ENCODE results near the gene AFF2. TPM values are rescaled to one million over a fixed set of nuclear protein-coding genes. Genes with fewer than 3 reads are reported as not detected.

AFF2 gene
- total RNA-seq, 4 donors from 2014 or later = 0.43 to 7.9 (median 4.3) TPM

DNA sequence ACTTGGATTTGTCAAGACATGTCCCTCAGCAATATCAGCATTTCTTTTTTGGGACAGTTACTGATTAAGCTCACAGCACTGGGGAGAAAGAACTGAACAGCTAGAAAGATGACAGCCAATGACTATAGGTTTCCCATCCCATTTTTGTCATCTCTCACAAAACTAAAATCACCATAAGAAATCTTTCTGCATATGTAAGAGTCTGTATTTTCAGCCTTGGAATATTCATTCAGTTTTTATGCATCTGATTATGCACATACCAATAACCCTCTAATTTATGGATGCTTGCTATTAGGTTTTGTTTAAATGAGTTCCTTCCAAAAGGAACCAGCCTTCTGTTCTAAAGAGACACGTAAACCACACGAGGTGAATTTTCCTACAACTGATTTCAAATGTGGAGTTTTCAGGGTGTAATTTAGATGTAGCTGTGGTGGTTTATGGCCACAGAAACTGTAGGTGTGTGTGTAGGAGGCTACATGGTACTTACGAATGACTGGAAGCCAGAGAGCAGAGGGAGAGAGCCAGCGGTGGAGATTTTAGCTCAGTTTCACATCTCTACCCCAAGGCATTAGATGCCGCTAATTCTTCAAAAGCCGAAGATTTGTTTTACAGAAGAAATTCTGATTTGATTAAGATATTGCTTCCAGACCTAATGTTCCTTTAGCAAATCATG, 55.3 kb downstream of the AFF2 start:
- DNase-seq = no peak
- no peak overlapping the region for H3K27ac ChIP-seq
- no peaks in the 10 kb centered on the region for H3K9me3 ChIP-seq
- no peak overlapping the region for H3K4me3 ChIP-seq
- intact Hi-C loops (cut with DNase I; ENCODE audit: low total_unique reads) = no loop called here
- no peak for TF ChIP-seq POLR2A (IDR thresholded peaks at IDR 0.05)
- no peak for TF ChIP-seq CTCF (IDR thresholded peaks at IDR 0.05)
- no peaks in the 10 kb centered on the region for H3K36me3 ChIP-seq
- H3K4me1 ChIP-seq = no peaks in the 10 kb centered on the region
- no peaks in the 10 kb centered on the region for H3K27me3 ChIP-seq

- Histone ChIP-seq H3K36me3 (no peaks in the 10 kb centered on the region), H3K4me3 (no peak overlapping the region), H3K4me1 (no peaks in the 10 kb centered on the region), H3K27me3 (no peaks in the 10 kb centered on the region), H3K27ac (no peak overlapping the region), H3K9me3 (no peaks in the 10 kb centered on the region)
- intact Hi-C loops (cut with DNase I; ENCODE audit: low total_unique reads) = no loop called here
- no peak for DNase-seq
- TF ChIP-seq CTCF (IDR thresholded peaks at IDR 0.05) (no peak), POLR2A (IDR thresholded peaks at IDR 0.05) (no peak)
Measured at GRCh38 chrX:148556498-148556897, 56.1 kb downstream of the AFF2 start.

DNA sequence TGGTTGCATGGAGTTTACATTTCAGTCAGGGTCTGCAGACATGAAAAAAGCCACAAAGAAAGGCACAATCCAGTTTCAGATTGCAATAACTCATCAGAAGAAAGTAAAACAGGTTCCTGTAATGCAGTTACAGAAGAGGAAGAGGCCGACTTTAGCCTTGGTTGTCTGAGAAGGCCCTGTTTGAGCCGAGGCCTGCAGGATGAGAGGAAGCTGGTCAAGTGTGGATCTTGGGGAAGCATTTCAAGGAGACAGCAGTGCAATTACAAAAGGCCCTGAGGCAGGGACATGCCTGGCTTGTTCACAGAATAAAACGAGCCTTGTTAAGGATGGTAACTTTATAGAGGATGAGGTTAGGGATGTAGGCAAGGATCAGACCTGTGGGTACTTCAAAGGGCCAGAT, 62.4 kb downstream of the AFF2 start:
- H3K27me3 ChIP-seq = no peaks in the 10 kb centered on the region
- H3K36me3 ChIP-seq = no peaks in the 10 kb centered on the region
- no peak for DNase-seq
- no peaks in the 10 kb centered on the region for H3K4me1 ChIP-seq
- TF ChIP-seq CTCF (IDR thresholded peaks at IDR 0.05) (no peak), POLR2A (IDR thresholded peaks at IDR 0.05) (no peak)
- no peak overlapping the region for H3K4me3 ChIP-seq
- no peaks in the 10 kb centered on the region for H3K9me3 ChIP-seq
- H3K27ac ChIP-seq = no peak overlapping the region
- intact Hi-C loops (cut with DNase I; ENCODE audit: low total_unique reads) = no loop called here

DNA sequence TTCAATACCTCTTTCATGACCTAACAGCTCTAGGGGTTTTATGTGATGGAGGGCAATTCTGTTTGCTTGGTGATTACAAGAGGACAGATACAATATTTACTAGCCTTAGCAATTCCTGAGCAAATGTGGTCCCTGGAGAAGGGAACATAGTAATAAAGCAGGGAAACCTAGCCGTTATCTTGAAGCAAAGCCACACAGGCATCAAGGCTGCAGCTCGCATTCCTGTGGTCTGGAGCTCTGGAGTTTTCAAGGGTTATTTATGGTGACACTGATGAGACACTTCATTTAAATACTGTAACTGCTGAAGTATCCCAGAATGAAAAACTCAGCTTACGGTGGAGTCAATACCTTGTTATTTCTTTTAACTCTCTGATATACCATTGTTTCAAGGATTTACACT, 66.8 kb downstream of the AFF2 start:
- Histone ChIP-seq H3K4me3 (no peak overlapping the region), H3K27ac (no peak overlapping the region), H3K36me3 (no peaks in the 10 kb centered on the region), H3K27me3 (no peaks in the 10 kb centered on the region), H3K9me3 (no peaks in the 10 kb centered on the region), H3K4me1 (no peaks in the 10 kb centered on the region)
- TF ChIP-seq CTCF (IDR thresholded peaks at IDR 0.05) (no peak), POLR2A (IDR thresholded peaks at IDR 0.05) (no peak)
- intact Hi-C loops (cut with DNase I; ENCODE audit: low total_unique reads) = no loop called here
- no peak for DNase-seq

DNA sequence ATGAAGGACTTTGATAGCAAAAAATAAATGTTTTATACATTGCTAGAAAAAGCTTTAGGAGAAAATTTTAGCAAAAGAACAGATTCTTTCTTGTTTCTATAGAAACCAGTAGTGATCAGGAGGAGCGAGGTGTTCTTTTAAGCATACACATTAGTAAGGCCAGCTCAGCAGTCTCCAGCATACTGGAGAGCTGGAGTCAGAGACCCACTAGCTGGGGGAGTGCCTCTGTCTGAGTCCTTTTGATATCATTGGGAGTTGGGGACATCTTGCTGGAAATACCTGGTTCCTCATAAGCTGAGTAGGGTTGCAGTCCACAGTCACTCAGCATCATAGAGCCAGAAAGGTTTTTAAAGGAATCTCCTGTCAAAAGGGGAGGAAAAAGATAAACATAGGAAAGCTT, 67.4 kb downstream of the AFF2 start:
- H3K27me3 ChIP-seq = no peaks in the 10 kb centered on the region
- intact Hi-C loops (cut with DNase I; ENCODE audit: low total_unique reads) = no loop called here

More for the DNA sequence above, 67.4 kb downstream of the AFF2 start:
- H3K4me1 ChIP-seq = no peaks in the 10 kb centered on the region
- H3K36me3 ChIP-seq = no peaks in the 10 kb centered on the region
- H3K27ac ChIP-seq = no peak overlapping the region
- H3K9me3 ChIP-seq = no peaks in the 10 kb centered on the region
- no peak for TF ChIP-seq POLR2A (IDR thresholded peaks at IDR 0.05)
- TF ChIP-seq CTCF (IDR thresholded peaks at IDR 0.05) = no peak
- DNase-seq = no peak
- H3K4me3 ChIP-seq = no peak overlapping the region

Data from uterus (tissue), 4 donors.